ENCODE measurements around the gene PODN.
A peak's percentile ranks its signal among the peaks of the same experiment; 100 is the strongest.

Gene PODN

DNA sequence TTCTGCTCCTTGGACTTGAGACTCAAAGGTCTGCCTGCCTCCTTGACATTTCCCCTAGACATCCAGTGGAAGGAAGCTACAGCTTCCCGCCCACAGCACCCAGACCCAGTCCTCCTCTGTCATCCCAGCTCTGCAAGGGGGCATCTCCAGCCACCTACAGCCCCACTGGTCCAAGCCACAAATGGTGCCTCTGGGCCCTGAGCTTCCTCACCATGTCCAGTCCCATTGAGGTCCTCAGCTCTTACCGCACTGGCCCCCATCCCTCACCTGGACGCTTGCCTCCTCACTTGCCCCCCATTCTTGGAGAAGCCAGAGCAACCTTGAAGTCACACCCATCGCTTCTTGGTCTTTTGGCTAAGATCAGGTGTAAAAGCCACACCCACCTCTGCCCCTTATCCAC lies 13.2 kb downstream of the PODN start:
- DNase-seq: no peak

DNA sequence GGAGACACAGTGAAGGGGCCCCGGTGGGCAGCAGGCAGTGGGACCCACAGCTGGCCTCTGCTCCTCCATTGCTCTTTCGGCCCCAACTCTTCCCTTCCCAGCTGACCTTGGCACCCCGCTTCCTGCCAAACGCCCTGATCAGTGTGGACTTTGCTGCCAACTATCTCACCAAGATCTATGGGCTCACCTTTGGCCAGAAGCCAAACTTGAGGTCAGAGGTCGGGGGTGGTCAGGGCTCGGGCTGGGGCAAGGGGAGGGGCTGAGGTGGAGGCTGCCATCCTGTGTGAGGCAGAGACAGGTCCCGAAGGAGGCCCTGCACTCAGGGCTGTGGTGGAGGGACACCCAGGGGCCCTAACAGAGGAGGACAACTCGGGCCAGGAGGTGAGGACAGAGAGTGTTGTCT lies 13.7 kb downstream of the PODN start:
- DNase-seq: no peak

DNA sequence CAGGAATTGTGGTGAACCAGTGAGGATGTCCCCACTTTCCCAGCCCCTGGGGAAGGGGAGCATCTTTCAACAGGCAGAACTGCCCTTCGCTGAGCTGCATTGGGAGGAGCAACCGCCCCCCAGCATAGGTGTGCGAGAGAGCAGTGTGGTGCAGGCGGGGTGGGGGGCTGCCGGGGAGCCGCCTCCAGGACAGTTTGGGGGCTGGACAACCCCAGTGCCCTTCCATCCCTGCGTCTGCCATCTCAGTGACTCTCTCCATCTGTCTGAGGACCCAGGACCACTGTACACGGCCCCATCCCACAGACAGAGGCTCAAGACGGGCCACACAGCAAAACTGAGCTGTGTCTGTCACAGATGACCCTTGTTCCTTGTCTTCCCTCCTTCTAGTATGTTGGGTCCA lies 14.2 kb downstream of the PODN start:
- no peak for DNase-seq

- DNase-seq: no peak
Observed at GRCh38 chr1:53076721-53077598, 14.9 kb downstream of the PODN start.

- no peak for DNase-seq
Observed at GRCh38 chr1:53077599-53077965, 15.6 kb downstream of the PODN start.

DNA sequence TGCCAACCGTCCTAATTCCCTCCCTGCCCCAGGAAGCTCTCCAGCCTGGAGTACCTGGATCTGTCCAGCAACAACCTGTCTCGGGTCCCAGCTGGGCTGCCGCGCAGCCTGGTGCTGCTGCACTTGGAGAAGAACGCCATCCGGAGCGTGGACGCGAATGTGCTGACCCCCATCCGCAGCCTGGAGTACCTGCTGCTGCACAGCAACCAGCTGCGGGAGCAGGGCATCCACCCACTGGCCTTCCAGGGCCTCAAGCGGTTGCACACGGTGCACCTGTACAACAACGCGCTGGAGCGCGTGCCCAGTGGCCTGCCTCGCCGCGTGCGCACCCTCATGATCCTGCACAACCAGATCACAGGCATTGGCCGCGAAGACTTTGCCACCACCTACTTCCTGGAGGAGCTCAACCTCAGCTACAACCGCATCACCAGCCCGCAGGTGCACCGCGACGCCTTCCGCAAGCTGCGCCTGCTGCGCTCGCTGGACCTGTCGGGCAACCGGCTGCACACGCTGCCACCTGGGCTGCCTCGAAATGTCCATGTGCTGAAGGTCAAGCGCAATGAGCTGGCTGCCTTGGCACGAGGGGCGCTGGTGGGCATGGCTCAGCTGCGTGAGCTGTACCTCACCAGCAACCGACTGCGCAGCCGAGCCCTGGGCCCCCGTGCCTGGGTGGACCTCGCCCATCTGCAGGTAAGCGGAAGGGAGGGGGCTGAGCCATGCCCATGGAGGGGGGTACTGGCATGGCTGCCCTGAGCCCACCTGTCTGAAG lies 16.5 kb downstream of the PODN start:
- no peak for DNase-seq

DNA sequence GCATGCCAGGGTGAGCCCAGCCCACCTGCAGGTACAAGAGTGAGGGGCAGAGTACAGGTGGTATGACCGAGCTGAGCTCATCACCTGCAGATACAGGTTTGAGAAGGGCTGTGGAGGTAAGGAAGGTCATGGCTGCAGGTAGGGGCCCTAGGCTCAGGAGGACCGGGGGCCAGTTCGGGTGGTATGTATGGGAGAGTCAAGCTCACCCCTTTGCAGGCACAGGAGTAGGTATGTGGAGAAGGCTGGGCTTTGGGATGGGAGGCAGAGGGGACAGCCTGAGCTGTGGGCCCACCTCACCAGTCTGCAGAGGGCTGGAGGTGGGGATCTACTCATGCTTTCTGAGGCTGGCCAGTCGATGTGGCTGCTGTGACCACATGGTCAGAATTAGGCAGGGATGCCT lies 17.2 kb downstream of the PODN start:
- DNase-seq: no peak

DNA sequence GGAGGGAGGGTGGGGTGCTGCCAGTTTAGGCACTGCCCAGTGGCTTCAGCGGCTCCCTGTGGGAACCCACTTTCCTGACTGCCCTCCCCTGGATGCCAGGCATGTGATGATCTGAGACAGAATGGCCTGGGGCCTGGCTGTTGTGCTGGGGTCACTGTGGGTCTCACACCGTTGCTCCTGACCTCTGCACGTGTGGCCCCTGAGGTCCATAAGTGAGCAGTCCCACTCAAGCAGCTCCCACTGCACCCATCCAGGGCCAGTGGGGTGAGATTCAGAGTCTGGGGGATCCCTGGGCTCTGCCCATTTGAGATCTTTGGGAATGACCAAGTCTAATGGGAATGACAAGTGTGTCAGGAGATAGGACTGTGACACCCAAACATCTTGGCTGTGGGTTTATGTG lies 18.0 kb downstream of the PODN start:
- no peak for DNase-seq

DNA sequence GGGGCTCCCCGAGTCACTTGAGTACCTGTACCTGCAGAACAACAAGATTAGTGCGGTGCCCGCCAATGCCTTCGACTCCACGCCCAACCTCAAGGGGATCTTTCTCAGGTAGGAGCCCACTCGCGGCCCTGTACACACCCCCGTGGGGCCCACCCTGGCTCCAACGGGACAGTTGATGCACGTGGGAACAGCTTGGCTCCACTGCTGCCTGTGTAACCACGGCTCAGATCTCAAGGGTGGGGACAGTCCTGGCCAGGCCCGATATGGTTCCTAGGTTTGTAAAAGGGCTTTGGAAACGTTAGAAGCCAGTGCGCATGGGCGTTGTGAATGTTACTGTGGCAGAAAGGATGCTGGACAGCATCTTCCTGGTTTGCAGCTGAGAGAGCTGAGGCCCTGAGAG lies 18.8 kb downstream of the PODN start:
- no peak for DNase-seq

DNA sequence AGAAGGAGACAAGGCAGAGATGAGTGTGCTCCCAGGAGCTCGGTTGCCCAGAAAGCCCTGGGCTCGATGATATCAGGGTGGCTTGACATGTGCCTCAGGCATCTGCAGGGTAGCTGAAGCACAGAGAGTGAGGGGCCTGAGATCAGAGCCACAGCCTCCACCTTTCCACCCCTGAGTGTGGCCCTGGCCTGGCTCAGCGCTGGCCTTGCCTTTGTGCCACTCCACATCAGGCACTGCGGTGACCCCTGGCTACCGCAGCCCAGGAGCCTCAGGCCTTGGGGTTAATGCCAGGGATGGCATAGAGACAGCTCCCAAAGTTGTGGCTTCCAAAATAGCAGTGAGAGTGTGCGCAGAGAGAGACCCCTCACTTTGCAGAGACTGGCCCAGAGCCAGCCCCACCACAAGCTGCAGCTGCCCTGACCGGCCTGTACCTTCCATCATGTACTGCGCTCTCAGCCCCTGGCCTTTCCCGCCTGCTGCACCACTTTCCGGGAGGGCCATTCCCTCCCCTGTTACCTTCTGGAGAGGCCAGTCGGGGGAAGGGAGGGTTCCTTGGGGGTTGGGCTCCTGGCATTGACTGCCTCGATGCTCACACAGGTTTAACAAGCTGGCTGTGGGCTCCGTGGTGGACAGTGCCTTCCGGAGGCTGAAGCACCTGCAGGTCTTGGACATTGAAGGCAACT lies 19.5 kb downstream of the PODN start:
- no peak for DNase-seq

- DNase-seq: no peak
Observed at GRCh38 chr1:53082826-53083455, 20.9 kb downstream of the PODN start.

- DNase-seq: no peak
Observed at GRCh38 chr1:53083636-53084588, 21.9 kb downstream of the PODN start.

DNA sequence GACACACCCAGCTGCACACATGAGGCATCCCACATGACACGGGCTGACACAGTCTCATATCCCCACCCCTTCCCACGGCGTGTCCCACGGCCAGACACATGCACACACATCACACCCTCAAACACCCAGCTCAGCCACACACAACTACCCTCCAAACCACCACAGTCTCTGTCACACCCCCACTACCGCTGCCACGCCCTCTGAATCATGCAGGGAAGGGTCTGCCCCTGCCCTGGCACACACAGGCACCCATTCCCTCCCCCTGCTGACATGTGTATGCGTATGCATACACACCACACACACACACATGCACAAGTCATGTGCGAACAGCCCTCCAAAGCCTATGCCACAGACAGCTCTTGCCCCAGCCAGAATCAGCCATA lies 22.6 kb downstream of the PODN start:
- DNase-seq: peak; percentile 22 to 33

GRCh38 chr1:53085405-53085804 lies 23.4 kb downstream of the PODN start:
- DNase-seq: no peak

DNA sequence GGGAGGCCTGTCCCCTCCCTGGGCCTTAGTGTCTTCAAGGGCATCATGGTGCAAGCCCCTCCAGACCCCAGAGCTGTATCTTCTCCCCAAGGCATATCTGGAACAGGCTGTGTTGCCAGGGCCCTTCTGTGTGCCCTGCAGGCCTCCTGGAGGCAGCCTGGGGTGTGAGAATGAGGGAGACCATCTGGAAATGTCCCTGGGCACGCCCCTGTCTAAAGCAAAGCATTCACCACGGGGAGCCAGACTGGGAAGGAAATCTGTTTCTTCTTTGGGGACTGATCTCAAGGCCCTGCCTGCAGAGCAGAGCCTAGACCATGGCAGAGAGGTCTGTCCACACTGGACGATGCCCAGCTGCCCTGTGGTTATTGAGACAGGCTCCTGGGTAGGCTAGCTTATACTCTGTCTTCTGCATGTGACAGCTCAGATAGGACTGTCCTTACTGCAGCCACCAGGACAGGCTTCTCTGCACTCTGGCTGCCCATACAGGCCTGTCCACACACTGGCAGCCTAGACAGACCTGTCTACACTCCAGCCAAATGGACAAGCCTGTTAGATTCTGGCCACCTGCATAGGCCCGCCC lies 24.6 kb downstream of the PODN start:
- no peak for DNase-seq

- no peak for DNase-seq
Observed at GRCh38 chr1:53087332-53088285, 25.6 kb downstream of the PODN start.

- DNase-seq: no peak
Observed at GRCh38 chr1:53088616-53089300, 26.7 kb downstream of the PODN start.

GRCh38 chr1:53089478-53090226 lies 27.6 kb downstream of the PODN start:
- DNase-seq: no peak
